SH-SY5Y (cell line): ENCODE results near the gene SLFN11.

Source experiments
- GATA2 ChIP-seq: IDR thresholded peaks from 2 replicates; pipeline ENCODE4 v1.6.1; 2011; ENCODE audit warnings: mild to moderate bottlenecking, low read depth, low read length
- GATA3 ChIP-seq: IDR thresholded peaks from 2 replicates; pipeline ENCODE4 v1.6.1; 2011; ENCODE audit warnings: low read depth, mild to moderate bottlenecking, low read length, moderate library complexity

DNA sequence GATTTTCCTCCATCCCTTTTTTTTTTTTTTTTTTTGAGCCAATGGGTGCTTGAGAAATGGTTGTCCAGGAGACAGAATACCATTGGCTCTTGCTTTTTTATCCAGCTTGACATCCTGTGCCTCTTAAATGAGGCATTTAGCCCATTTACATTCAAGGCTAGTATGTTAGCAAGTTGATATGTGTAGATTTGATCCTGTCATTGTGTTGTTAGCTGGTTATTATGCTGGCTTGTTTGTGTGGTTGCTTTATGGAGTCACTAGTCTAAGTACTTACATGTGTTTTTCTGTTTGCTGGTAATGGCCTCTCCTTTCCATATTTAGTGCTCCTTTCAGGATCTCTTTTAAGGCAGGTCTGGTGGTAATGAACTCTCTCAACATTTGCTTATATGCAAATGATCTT is 14.1 kb upstream of the SLFN11 start:
- no peak for TF ChIP-seq GATA2
- no peak for TF ChIP-seq GATA3
